Tibial artery (tissue), 4 donors: ENCODE data around the gene RIPPLY2.
A peak's percentile ranks its signal among the peaks of the same experiment; 100 is the strongest.

Experiments used
- DNase-seq, 2 donors: peaks; one replicate each; pipeline ENCODE4 v3.0.0-alpha.2; 2019
- H3K27ac ChIP-seq, 2 donors: fragments of 200-600 bp; sonication (generic) in 1 of 2; 1 replicate in 1 of 2; 2 replicates in 1 of 2; pipeline ENCODE4 v1.5.1; 2018 to 2019; ENCODE audit warnings: mild to moderate bottlenecking in 1 of 2
- H3K27me3 ChIP-seq, 2 donors: fragments of 200-600 bp; sonication (generic) in 1 of 2; one replicate each; pipeline versions ENCODE4 v1.5.1 to v1.6.0; 2016 to 2019
- H3K36me3 ChIP-seq, 3 donors: fragments of 200-600 bp; sonication (generic) in 2 of 3; one replicate each; pipeline ENCODE4 v1.5.1; 2016 to 2019; ENCODE audit warnings: mild to moderate bottlenecking in 2 of 3
- H3K4me1 ChIP-seq, 4 donors: fragments of 200-600 bp; sonication (generic) in 2 of 4; 1 replicate in 3 of 4; 2 replicates in 1 of 4; pipeline ENCODE4 v1.5.1; 2016 to 2019
- H3K4me3 ChIP-seq, 2 donors: fragments of 200-600 bp; sonication (generic) in 1 of 2; 1 replicate in 1 of 2; 2 replicates in 1 of 2; pipeline ENCODE4 v1.5.1; 2018 to 2019; ENCODE audit warnings: mild to moderate bottlenecking in 2 of 2
- H3K9me3 ChIP-seq, 3 donors: fragments of 200-600 bp; sonication (generic) in 1 of 3; one replicate each; pipeline ENCODE4 v1.5.1; 2016 to 2019
- intact Hi-C: fragments of 100-400 bp; cut with DNase I; formaldehyde crosslinking; loops from one replicate; pipeline ENCODE4 v1.15.0; 2023; ENCODE audit warnings: low total_unique reads
- TF ChIP-seq, protein P1 (sequence below), 2 experiments: fragments of 200-600 bp in 1 of 2; fragments of 450-650 bp in 1 of 2; IDR thresholded peaks; one replicate each; pipeline ENCODE4 v1.5.1; 2017 to 2019; ENCODE audit warnings: antibody characterized with exemption in 2 of 2, mild to moderate bottlenecking in 1 of 2, moderate library complexity in 1 of 2

The RIPPLY2 gene

DNA sequence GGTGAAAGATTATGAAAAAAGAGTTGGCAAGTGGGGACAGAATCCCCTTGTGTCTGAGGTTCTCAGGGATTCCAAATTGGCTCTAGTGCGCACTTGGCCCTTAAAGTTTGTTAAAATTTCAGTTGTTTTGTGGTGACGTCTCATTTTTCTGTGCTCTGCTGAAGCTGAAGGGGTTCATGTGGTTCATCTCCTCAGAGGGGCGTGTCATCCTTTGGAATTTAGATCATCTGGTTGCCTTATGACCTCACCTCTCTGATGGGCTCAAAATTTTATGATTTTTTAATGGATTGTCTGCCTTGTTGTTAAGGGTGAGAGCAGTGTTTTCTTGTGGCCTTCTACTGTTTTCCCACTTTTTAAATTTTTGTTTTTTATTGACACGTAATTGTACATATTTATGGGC is 26.6 kb downstream of the RIPPLY2 start:
- Histone ChIP-seq H3K36me3 (no peaks in the 10 kb centered on the region), H3K27ac (no peak overlapping the region), H3K27me3 (no peaks in the 10 kb centered on the region), H3K4me3 (no peak overlapping the region), H3K9me3 (no peaks in the 10 kb centered on the region), H3K4me1 (peaks cover 0 to 20% (median 0%) of the 10 kb centered on the region in 4 donors)
- TF ChIP-seq, protein P1, sequence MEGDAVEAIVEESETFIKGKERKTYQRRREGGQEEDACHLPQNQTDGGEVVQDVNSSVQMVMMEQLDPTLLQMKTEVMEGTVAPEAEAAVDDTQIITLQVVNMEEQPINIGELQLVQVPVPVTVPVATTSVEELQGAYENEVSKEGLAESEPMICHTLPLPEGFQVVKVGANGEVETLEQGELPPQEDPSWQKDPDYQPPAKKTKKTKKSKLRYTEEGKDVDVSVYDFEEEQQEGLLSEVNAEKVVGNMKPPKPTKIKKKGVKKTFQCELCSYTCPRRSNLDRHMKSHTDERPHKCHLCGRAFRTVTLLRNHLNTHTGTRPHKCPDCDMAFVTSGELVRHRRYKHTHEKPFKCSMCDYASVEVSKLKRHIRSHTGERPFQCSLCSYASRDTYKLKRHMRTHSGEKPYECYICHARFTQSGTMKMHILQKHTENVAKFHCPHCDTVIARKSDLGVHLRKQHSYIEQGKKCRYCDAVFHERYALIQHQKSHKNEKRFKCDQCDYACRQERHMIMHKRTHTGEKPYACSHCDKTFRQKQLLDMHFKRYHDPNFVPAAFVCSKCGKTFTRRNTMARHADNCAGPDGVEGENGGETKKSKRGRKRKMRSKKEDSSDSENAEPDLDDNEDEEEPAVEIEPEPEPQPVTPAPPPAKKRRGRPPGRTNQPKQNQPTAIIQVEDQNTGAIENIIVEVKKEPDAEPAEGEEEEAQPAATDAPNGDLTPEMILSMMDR (IDR thresholded peaks at IDR 0.05) = no peak
- DNase-seq = no peak
- intact Hi-C loops = loop anchor here (2.0 kb wide), 1 partner anchor 343 kb away; no protein-coding TSS in a partner anchor

DNA sequence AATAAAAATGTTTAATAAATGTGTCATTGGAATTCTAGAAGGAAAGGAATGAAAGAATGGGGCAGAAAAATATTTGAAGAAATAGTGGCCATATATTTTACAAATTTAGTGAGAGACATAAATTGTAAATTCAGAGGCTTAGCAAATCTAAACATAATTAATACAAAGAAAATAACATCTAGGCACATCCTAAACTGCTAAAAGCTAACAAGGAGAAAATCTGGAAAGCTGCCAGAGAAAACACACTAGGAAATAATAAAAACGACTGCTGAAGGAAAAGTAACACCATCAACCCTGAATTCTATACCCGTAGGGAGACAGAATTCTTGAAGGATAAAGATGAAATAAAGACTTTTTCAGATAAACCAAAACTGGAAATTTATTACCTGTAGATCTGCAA is 30.1 kb downstream of the RIPPLY2 start:
- Histone ChIP-seq H3K27ac (no peak overlapping the region), H3K36me3 (no peaks in the 10 kb centered on the region), H3K4me3 (no peak overlapping the region), H3K27me3 (no peaks in the 10 kb centered on the region), H3K9me3 (no peaks in the 10 kb centered on the region), H3K4me1 (peaks cover 0 to 45% (median 7%) of the 10 kb centered on the region in 4 donors)
- TF ChIP-seq, protein P1 (IDR thresholded peaks at IDR 0.05) = no peak
- intact Hi-C loops = no loop called here
- DNase-seq = no peak

DNA sequence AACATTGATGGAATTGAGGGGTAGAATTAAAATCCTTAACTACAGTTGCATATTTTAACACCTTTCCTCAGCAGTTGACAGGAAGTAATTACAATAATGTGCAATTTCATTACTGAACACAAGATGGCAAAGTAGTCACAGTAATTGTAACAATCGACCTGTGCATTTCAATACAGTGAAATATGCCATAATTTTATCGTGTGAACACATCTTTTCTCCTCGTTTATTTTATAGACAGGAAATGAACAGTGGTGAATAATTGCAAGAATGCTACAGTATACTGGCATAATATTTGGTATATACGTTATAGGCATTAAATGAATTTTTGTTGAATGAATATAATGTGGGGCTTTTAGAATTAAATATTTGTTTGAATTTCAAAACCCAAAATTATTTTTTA is 31.4 kb downstream of the RIPPLY2 start:
- no peaks in the 10 kb centered on the region for H3K36me3 ChIP-seq
- H3K9me3 ChIP-seq = no peaks in the 10 kb centered on the region
- no peak for DNase-seq
- H3K4me1 ChIP-seq = peaks cover 0 to 45% (median 7%) of the 10 kb centered on the region in 4 donors
- no peaks in the 10 kb centered on the region for H3K27me3 ChIP-seq
- no peak overlapping the region for H3K27ac ChIP-seq
- no peak overlapping the region for H3K4me3 ChIP-seq
- intact Hi-C loops = no loop called here
- TF ChIP-seq, protein P1 (IDR thresholded peaks at IDR 0.05) = peak; percentile 65 to 90

DNA sequence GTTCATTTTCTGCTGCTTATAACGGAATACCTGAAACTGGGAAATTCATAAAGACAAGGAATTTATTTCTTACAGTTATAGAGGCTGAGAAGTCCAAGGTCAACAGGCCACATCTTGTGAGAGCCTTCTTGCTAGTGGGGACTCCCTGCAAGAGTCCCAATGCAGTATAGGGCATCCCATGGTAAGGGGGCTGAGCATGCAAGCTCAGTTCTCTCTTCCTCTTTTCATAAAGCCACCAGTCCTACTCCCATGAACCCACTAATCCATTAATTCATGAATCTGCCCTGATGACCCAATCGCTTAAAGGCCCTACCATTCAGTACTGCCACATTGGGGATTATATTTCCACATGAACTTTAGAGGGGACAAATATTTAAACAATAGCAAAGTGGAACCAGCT is 32.8 kb downstream of the RIPPLY2 start:
- no peak overlapping the region for H3K4me3 ChIP-seq
- TF ChIP-seq, protein P1 (IDR thresholded peaks at IDR 0.05) = no peak
- peak overlapping the region in 1 of 2 donors; percentile 2 for H3K27ac ChIP-seq
- no peaks in the 10 kb centered on the region for H3K27me3 ChIP-seq
- peaks cover 0 to 45% (median 7%) of the 10 kb centered on the region in 4 donors for H3K4me1 ChIP-seq
- H3K9me3 ChIP-seq = no peaks in the 10 kb centered on the region
- no peaks in the 10 kb centered on the region for H3K36me3 ChIP-seq
- intact Hi-C loops = no loop called here
- DNase-seq = no peak

DNA sequence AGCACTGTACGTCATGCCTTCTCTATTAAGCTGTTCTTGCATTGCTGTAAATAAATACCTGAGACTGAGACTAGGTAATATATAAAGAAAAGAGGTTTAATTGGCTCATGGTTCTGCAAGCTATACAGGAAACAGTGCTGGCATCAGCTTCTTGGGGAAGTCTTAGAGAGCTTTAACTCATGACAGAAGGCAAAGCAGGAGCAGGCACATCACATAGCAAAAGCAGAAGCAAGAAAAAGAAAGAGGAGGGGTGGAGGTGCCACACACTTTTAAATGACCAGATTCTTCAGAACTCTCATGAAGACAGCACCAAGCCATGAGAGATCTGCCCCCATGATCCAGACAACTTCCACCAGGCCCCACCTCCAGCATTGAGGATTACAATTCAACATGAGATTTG is 36.5 kb downstream of the RIPPLY2 start:
- no peak for DNase-seq
- peaks cover 0 to 34% (median 7%) of the 10 kb centered on the region in 4 donors for H3K4me1 ChIP-seq
- peaks cover 0 to 5% (median 0%) of the 10 kb centered on the region in 3 donors for H3K36me3 ChIP-seq
- H3K4me3 ChIP-seq = no peak overlapping the region
- TF ChIP-seq, protein P1 (IDR thresholded peaks at IDR 0.05) = no peak
- intact Hi-C loops = no loop called here
- H3K27me3 ChIP-seq = no peaks in the 10 kb centered on the region
- no peaks in the 10 kb centered on the region for H3K9me3 ChIP-seq
- no peak overlapping the region for H3K27ac ChIP-seq

DNA sequence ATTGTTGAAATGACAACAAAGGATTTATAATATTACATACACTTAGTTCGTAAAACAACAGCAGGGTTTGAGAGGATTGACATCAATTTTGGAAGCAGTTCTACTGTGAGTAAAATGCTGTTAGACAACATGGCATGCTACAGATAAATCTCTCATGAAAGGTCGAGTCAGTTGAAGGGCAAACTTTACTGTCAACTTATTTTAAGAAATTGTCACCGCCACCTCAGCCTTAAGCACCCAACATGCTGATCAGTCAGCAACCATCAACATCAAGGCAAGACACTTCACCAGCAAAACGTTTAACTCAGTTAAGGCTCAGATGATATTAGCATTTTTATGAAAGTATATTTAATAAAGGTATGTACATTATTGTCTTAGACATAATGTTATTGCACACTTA is 37.4 kb downstream of the RIPPLY2 start:
- Histone ChIP-seq H3K4me3 (no peak overlapping the region), H3K4me1 (peaks cover 0 to 25% (median 5%) of the 10 kb centered on the region in 4 donors), H3K27me3 (no peaks in the 10 kb centered on the region), H3K27ac (no peak overlapping the region), H3K9me3 (no peaks in the 10 kb centered on the region), H3K36me3 (peaks cover 0 to 5% (median 0%) of the 10 kb centered on the region in 3 donors)
- DNase-seq = no peak
- TF ChIP-seq, protein P1 (IDR thresholded peaks at IDR 0.05) = no peak
- intact Hi-C loops = no loop called here
